Gastrocnemius medialis (tissue), 4 donors: ENCODE data around the gene CAMSAP1. TPM values are rescaled to one million over a fixed set of nuclear protein-coding genes. Genes with fewer than 3 reads are reported as not detected.
"Not testable (repeated sequence)": the region's sequence is repeated elsewhere in the genome, so short reads cannot be mapped to it uniquely, and the experiment has no call there.

Experiments
- ATAC-seq, 2 donors: fragments of 150-250 bp; one replicate each; pipeline ENCODE4 v1.9.1; 2016
- DNase-seq, 2 donors: peaks; one replicate each; pipeline ENCODE4 v3.0.0-alpha.2; 2019
- H3K27ac ChIP-seq, 4 donors: fragments of 200-600 bp; sonication (generic); 1 replicate in 1 of 4; 2 replicates in 3 of 4; pipeline ENCODE4 v1.5.1; 2016 to 2018; ENCODE audit warnings: mild to moderate bottlenecking in 2 of 4, moderate library complexity in 1 of 4
- H3K27me3 ChIP-seq, 3 donors: fragments of 200-600 bp; sonication (generic) in 2 of 3; 1 replicate in 1 of 3; 2 replicates in 2 of 3; pipeline versions ENCODE4 v1.5.1 to v1.6.0; 2016 to 2019; ENCODE audit warnings: mild to moderate bottlenecking in 1 of 3, moderate library complexity in 1 of 3
- H3K36me3 ChIP-seq, 2 donors: fragments of 200-600 bp; sonication (generic) in 1 of 2; one replicate each; pipeline ENCODE4 v1.5.1; 2017 to 2018
- H3K4me1 ChIP-seq, 2 donors: fragments of 200-600 bp; sonication (generic) in 1 of 2; one replicate each; pipeline ENCODE4 v1.5.1; 2016 to 2017; ENCODE audit warnings: mild to moderate bottlenecking in 2 of 2
- H3K4me3 ChIP-seq, 4 donors: fragments of 200-600 bp; sonication (generic) in 3 of 4; 1 replicate in 1 of 4; 2 replicates in 3 of 4; pipeline ENCODE4 v1.5.1; 2016 to 2019; ENCODE audit warnings: mild to moderate bottlenecking in 2 of 4
- H3K9me3 ChIP-seq, 3 donors: fragments of 200-600 bp; sonication (generic) in 2 of 3; 1 replicate in 1 of 3; 2 replicates in 2 of 3; pipeline ENCODE4 v1.5.1; 2016 to 2019
- CTCF ChIP-seq, 5 experiments: fragments of 450-650 bp in 3 of 5; fragments of 200-600 bp in 2 of 5; sonication (generic) in 2 of 5; IDR thresholded peaks in 4 of 5; conservative IDR thresholded peaks in 1 of 5; 1 replicate in 4 of 5; 2 replicates in 1 of 5; pipeline ENCODE4 v1.5.1; 2016 to 2019; ENCODE audit warnings: antibody characterized with exemption in 5 of 5, mild to moderate bottlenecking in 3 of 5, moderate library complexity in 3 of 5
- POLR2A ChIP-seq, 2 donors: fragments of 450-650 bp; IDR thresholded peaks; one replicate each; pipeline ENCODE4 v1.6.1; 2017; ENCODE audit warnings: antibody characterized with exemption in 2 of 2, mild to moderate bottlenecking in 2 of 2, moderate library complexity in 2 of 2
- in situ Hi-C, 4 donors: fragments of 200-750 bp; cut with MboI; loops; one replicate each; pipeline versions ENCODE4 v1.15.0 to v1.8.0; 2017; ENCODE audit warnings: low sequenced_read_pairs in 4 of 4
- intact Hi-C: fragments of 100-400 bp; cut with DNase I; formaldehyde crosslinking; loops from one replicate; pipeline ENCODE4 v1.15.1; 2023; ENCODE audit warnings: low total_unique reads
- total RNA-seq, 4 donors: library from RNA; depleted of rRNA; stranded (reverse); fragments of >200 nt; gene quantifications; one replicate each; pipeline versions ENCODE4 v1.1.0 to v1.2.3, GENCODE V29; 2016

CAMSAP1 gene
- total RNA-seq, 4 donors from 2014 or later, result 54.8 to 94.9 (median 82.9) TPM

- Histone ChIP-seq H3K4me3 (peak overlapping the region in 1 of 4 donors; percentile 18), H3K36me3 (peaks cover 0 to 46% of the 10 kb centered on the region in 2 donors), H3K9me3 (no peaks in the 10 kb centered on the region), H3K27ac (peak overlapping the region; percentile 97 to 100 (median 100)), H3K4me1 (peaks cover 85 to 87% of the 10 kb centered on the region in 2 donors), H3K27me3 (no peaks in the 10 kb centered on the region)
- ATAC-seq (peak; percentile 64 to 69), DNase-seq (peak; percentile 92 to 96)
- TF ChIP-seq CTCF (IDR thresholded peaks at IDR 0.05 in 4 of 5, conservative IDR thresholded peaks at IDR 0.05 in 1 of 5), result peak in 1 of 5 experiments; percentile 9
- TF ChIP-seq POLR2A (IDR thresholded peaks at IDR 0.05), result peak; percentile 44 to 66
- in situ Hi-C loops, result no loop called here
- intact Hi-C loops, result loop anchor here (1.0 to 5.0 kb wide), 2 partner anchors 25 to 1540 kb away; no protein-coding TSS in a partner anchor
Observed at GRCh38 chr9:135951889-135952663, 44.7 kb upstream of the CAMSAP1 start.

- Histone ChIP-seq H3K36me3 (peaks cover 0 to 53% of the 10 kb centered on the region in 2 donors), H3K4me3 (peak overlapping the region in 1 of 4 donors; percentile 18), H3K27ac (peak overlapping the region; percentile 97 to 100 (median 100)), H3K4me1 (peaks cover 87 to 89% of the 10 kb centered on the region in 2 donors)
- DNase-seq, H3K9me3 ChIP-seq, in situ Hi-C loops, ATAC-seq, H3K27me3 ChIP-seq: not testable (repeated sequence)
- intact Hi-C loops, result loop anchor here (5.0 kb wide), 1 partner anchor 1539 kb away; no protein-coding TSS in a partner anchor
Observed at GRCh38 chr9:135951310-135951709, 44.0 kb upstream of the CAMSAP1 start.

GRCh38 chr9:135950841-135951240 lies 43.5 kb upstream of the CAMSAP1 start:
- intact Hi-C loops, result loop anchor here (5.0 kb wide), 1 partner anchor 1539 kb away; no protein-coding TSS in a partner anchor
- H3K27me3 ChIP-seq, H3K9me3 ChIP-seq, ATAC-seq, in situ Hi-C loops, H3K4me3 ChIP-seq, DNase-seq: not testable (repeated sequence)
- H3K4me1 ChIP-seq, result peaks cover 87 to 89% of the 10 kb centered on the region in 2 donors
- H3K27ac ChIP-seq, result peak overlapping the region; percentile 97 to 100 (median 100)
- H3K36me3 ChIP-seq, result peaks cover 0 to 57% of the 10 kb centered on the region in 2 donors

- peaks cover 0 to 64% of the 10 kb centered on the region in 2 donors for H3K36me3 ChIP-seq
- H3K27me3 ChIP-seq, result no peaks in the 10 kb centered on the region
- intact Hi-C loops, result loop anchor here (5.0 kb wide), 1 partner anchor 1538 kb away; no protein-coding TSS in a partner anchor
- no peak for ATAC-seq
- H3K9me3 ChIP-seq, result no peaks in the 10 kb centered on the region
- H3K4me3 ChIP-seq, result no peak overlapping the region
- TF ChIP-seq CTCF (IDR thresholded peaks at IDR 0.05 in 4 of 5, conservative IDR thresholded peaks at IDR 0.05 in 1 of 5) (no peak), POLR2A (IDR thresholded peaks at IDR 0.05) (no peak)
- no peak for DNase-seq
- in situ Hi-C loops, result no loop called here
- H3K27ac ChIP-seq, result peak overlapping the region; percentile 97 to 100 (median 100)
- peaks cover 85 to 87% of the 10 kb centered on the region in 2 donors for H3K4me1 ChIP-seq
Observed at GRCh38 chr9:135950135-135950682, 42.9 kb upstream of the CAMSAP1 start.

- TF ChIP-seq POLR2A (IDR thresholded peaks at IDR 0.05) (peak; percentile 58 to 79), CTCF (IDR thresholded peaks at IDR 0.05 in 4 of 5, conservative IDR thresholded peaks at IDR 0.05 in 1 of 5) (peak in 1 of 5 experiments; percentile 52)
- H3K4me1 ChIP-seq, result peaks cover 80 to 81% of the 10 kb centered on the region in 2 donors
- H3K9me3 ChIP-seq, result no peaks in the 10 kb centered on the region
- peaks cover 0 to 64% of the 10 kb centered on the region in 2 donors for H3K36me3 ChIP-seq
- peak; percentile 30 to 43 for ATAC-seq
- H3K27ac ChIP-seq, result peak overlapping the region; percentile 97 to 100 (median 100)
- in situ Hi-C loops (no loop called here), intact Hi-C loops (loop anchor here (2.0 to 5.0 kb wide), 2 partner anchors 43 to 1537 kb away; partner anchors contain the start of gene CAMSAP1)
- no peak overlapping the region for H3K4me3 ChIP-seq
- no peaks in the 10 kb centered on the region for H3K27me3 ChIP-seq
- peak; percentile 94 to 96 for DNase-seq
Observed at GRCh38 chr9:135949501-135950134, 42.3 kb upstream of the CAMSAP1 start.
